CD4-positive, CD25-positive, alpha-beta regulatory T cell (primary cell): ENCODE measurements around the gene MRPL34. TPM values are rescaled to one million over a fixed set of nuclear protein-coding genes. Genes with fewer than 3 reads are reported as not detected.

ENCODE experiments used
- ATAC-seq, 2 donors: fragments of 150-1000 bp; cut with Tn5 transposase; one replicate each; pipeline ENCODE4 v1.10.0; 2021; ENCODE audit warnings: low read depth in 2 of 2, moderate number of reproducible peaks in 2 of 2, moderate library complexity in 1 of 2
- DNase-seq, 3 donors: peaks; one replicate each; pipeline versions ENCODE4 v3.0.0 to v3.0.0-alpha.2; 2012 to 2022; ENCODE audit warnings: mixed read lengths in 1 of 3
- H3K27ac ChIP-seq: one replicate; pipeline ENCODE4 v1.7.0; 2013; ENCODE audit warnings: mild to moderate bottlenecking, low read length; ENCODE audit not compliant: insufficient read depth, poor library complexity, severe bottlenecking
- H3K27me3 ChIP-seq: one replicate; pipeline ENCODE4 v1.7.0; 2013; ENCODE audit warnings: low read length; ENCODE audit not compliant: control insufficient read depth, insufficient read depth
- H3K36me3 ChIP-seq: one replicate; pipeline ENCODE4 v1.7.0; 2013; ENCODE audit warnings: mild to moderate bottlenecking, low read length, moderate library complexity; ENCODE audit not compliant: control insufficient read depth, insufficient read depth
- H3K4me1 ChIP-seq: 2 replicates; pipeline ENCODE4 v1.7.0; 2013; ENCODE audit warnings: mild to moderate bottlenecking, low read length; ENCODE audit not compliant: insufficient read depth, control insufficient read depth, poor library complexity, severe bottlenecking
- H3K4me3 ChIP-seq: one replicate; pipeline ENCODE4 v1.7.0; 2013; ENCODE audit warnings: low read depth, mild to moderate bottlenecking, low read length, moderate library complexity
- H3K9me3 ChIP-seq, 2 experiments: 1 replicate in 1 of 2; 2 replicates in 1 of 2; pipeline ENCODE4 v1.7.0; 2013; ENCODE audit warnings: low read length in 2 of 2, mild to moderate bottlenecking in 1 of 2, moderate library complexity in 1 of 2; ENCODE audit not compliant: control insufficient read depth in 2 of 2
- H3K27ac Mint-ChIP-seq, 3 donors: one replicate each; pipeline ENCODE4 v1.8.0; 2020 to 2022; ENCODE audit warnings: mild to moderate bottlenecking in 3 of 3, mixed read lengths in 3 of 3, moderate library complexity in 2 of 3
- H3K27me3 Mint-ChIP-seq: one replicate; pipeline ENCODE4 v1.8.0; 2022; ENCODE audit warnings: mild to moderate bottlenecking, mixed read lengths
- H3K36me3 Mint-ChIP-seq: one replicate; pipeline ENCODE4 v1.8.0; 2020; ENCODE audit warnings: mixed read lengths
- H3K4me1 Mint-ChIP-seq, 4 donors: one replicate each; pipeline ENCODE4 v1.8.0; 2020 to 2022; ENCODE audit warnings: mixed read lengths in 4 of 4, mild to moderate bottlenecking in 1 of 4
- H3K4me3 Mint-ChIP-seq, 4 donors: one replicate each; pipeline ENCODE4 v1.8.0; 2020 to 2022; ENCODE audit warnings: mild to moderate bottlenecking in 4 of 4, mixed read lengths in 4 of 4, moderate library complexity in 3 of 4
- H3K9me3 Mint-ChIP-seq, 7 donors: one replicate each; pipeline ENCODE4 v1.8.0; 2020 to 2022; ENCODE audit warnings: mixed read lengths in 7 of 7, mild to moderate bottlenecking in 3 of 7, moderate library complexity in 2 of 7
- polyA plus RNA-seq, 4 donors: library from polyadenylated mRNA; unstranded; fragments of 300-500 nt; fragmentation: Illumina TruSeq; gene quantifications; one replicate each; pipeline ENCODE4 v1.2.3, GENCODE V29; 2021
- total RNA-seq: library from RNA; stranded (reverse); gene quantifications from one replicate; pipeline ENCODE4 v1.2.3, GENCODE V29; 2022

Gene MRPL34
- total and polyA plus RNA-seq, 5 donors from 2014 or later: 37.1 to 248 (median 231) TPM

- H3K9me3 Mint-ChIP-seq: no peaks in the 10 kb centered on the region
- peaks cover 47% of the 10 kb centered on the region for H3K4me1 ChIP-seq
These were observed 2.3 kb downstream of the MRPL34 start for GRCh38 chr19:17307876-17308377.

GRCh38 chr19:17309198-17309964 lies 3.7 kb downstream of the MRPL34 start, which contains the start of gene DDA1:
Gene DDA1 (plus strand): TSS chr19:17309563. CDS start chr19:17309655, 92 bp downstream.
- H3K27ac Mint-ChIP-seq: peak within 1 kb of the TSS; percentile 94 to 98 (median 97)

More at GRCh38 chr19:17307876-17308377, 2.3 kb downstream of the MRPL34 start:
- ATAC-seq (no peak), DNase-seq (no peak)
- Histone ChIP-seq H3K27me3 (no peaks in the 10 kb centered on the region), H3K9me3 (no peaks in the 10 kb centered on the region), H3K27ac (no peak overlapping the region), H3K36me3 (no peaks in the 10 kb centered on the region), H3K4me3 (no peak overlapping the region)
- Mint-ChIP-seq H3K4me1 (peaks cover 11 to 62% (median 31%) of the 10 kb centered on the region in 4 donors), H3K27ac (peak overlapping the region in 1 of 3 donors; percentile 93), H3K27me3 (no peaks in the 10 kb centered on the region), H3K36me3 (peaks cover 5% of the 10 kb centered on the region), H3K4me3 (peak overlapping the region in 3 of 4 donors; percentile 48 to 74 (median 72))

GRCh38 chr19:17309965-17310461 lies 4.3 kb downstream of the MRPL34 start:
- Mint-ChIP-seq H3K9me3 (no peaks in the 10 kb centered on the region), H3K4me1 (peaks cover 11 to 50% (median 21%) of the 10 kb centered on the region in 4 donors), H3K27me3 (no peaks in the 10 kb centered on the region), H3K4me3 (peak overlapping the region; percentile 92 to 99 (median 98)), H3K27ac (peak overlapping the region; percentile 94 to 98 (median 97)), H3K36me3 (peaks cover 5% of the 10 kb centered on the region)
- H3K27me3 ChIP-seq: no peaks in the 10 kb centered on the region
- H3K27ac ChIP-seq: peak overlapping the region; percentile 82
- peaks cover 32% of the 10 kb centered on the region for H3K4me1 ChIP-seq
- ATAC-seq (no peak), DNase-seq (no peak)
- H3K4me3 ChIP-seq: peak overlapping the region; percentile 81
- no peaks in the 10 kb centered on the region for H3K9me3 ChIP-seq
- peaks cover 14% of the 10 kb centered on the region for H3K36me3 ChIP-seq

More at GRCh38 chr19:17309198-17309964, 3.7 kb downstream of the MRPL34 start, which contains the start of gene DDA1:
- ATAC-seq (peak; percentile 85 to 87), DNase-seq (peak; percentile 99 to 100 (median 100))
- no peaks in the 10 kb centered on the region for H3K9me3 ChIP-seq
- H3K27me3 ChIP-seq: no peaks in the 10 kb centered on the region
- H3K4me3 Mint-ChIP-seq: peak within 1 kb of the TSS; percentile 92 to 99 (median 98)
- H3K4me1 Mint-ChIP-seq: peaks cover 11 to 57% (median 24%) of the 10 kb centered on the region in 4 donors
- H3K4me1 ChIP-seq: peaks cover 35% of the 10 kb centered on the region
- peaks cover 9% of the 10 kb centered on the region for H3K36me3 ChIP-seq
- no peaks in the 10 kb centered on the region for H3K27me3 Mint-ChIP-seq
- peak within 1 kb of the TSS; percentile 81 for H3K4me3 ChIP-seq
- H3K36me3 Mint-ChIP-seq: peaks cover 5% of the 10 kb centered on the region
- no peaks in the 10 kb centered on the region for H3K9me3 Mint-ChIP-seq
- H3K27ac ChIP-seq: peak within 1 kb of the TSS; percentile 82

GRCh38 chr19:17311455-17312188 lies 6.0 kb downstream of the MRPL34 start:
- Mint-ChIP-seq H3K4me1 (peaks cover 6 to 39% (median 15%) of the 10 kb centered on the region in 4 donors), H3K4me3 (peak overlapping the region; percentile 63 to 99 (median 89)), H3K9me3 (no peaks in the 10 kb centered on the region), H3K27ac (peak overlapping the region in 2 of 3 donors; percentile 86 to 90), H3K27me3 (no peaks in the 10 kb centered on the region), H3K36me3 (peaks cover 5% of the 10 kb centered on the region)
- Histone ChIP-seq H3K9me3 (no peaks in the 10 kb centered on the region), H3K36me3 (peaks cover 25% of the 10 kb centered on the region), H3K4me1 (peaks cover 20% of the 10 kb centered on the region), H3K27me3 (no peaks in the 10 kb centered on the region), H3K27ac (no peak overlapping the region), H3K4me3 (no peak overlapping the region)
- no peak for DNase-seq
- ATAC-seq: no peak

GRCh38 chr19:17312189-17313113 lies 6.8 kb downstream of the MRPL34 start:
- DNase-seq: no peak
- Mint-ChIP-seq H3K4me3 (peak overlapping the region in 1 of 4 donors; percentile 92), H3K36me3 (peaks cover 5% of the 10 kb centered on the region)

GRCh38 chr19:17314007-17314593 lies 8.4 kb downstream of the MRPL34 start:
- Histone ChIP-seq H3K9me3 (no peaks in the 10 kb centered on the region), H3K36me3 (peaks cover 31% of the 10 kb centered on the region), H3K27ac (no peak overlapping the region), H3K27me3 (no peaks in the 10 kb centered on the region), H3K4me1 (peaks cover 15% of the 10 kb centered on the region), H3K4me3 (no peak overlapping the region)
- H3K4me3 Mint-ChIP-seq: no peak overlapping the region
- H3K36me3 Mint-ChIP-seq: peaks cover 4% of the 10 kb centered on the region
- peaks cover 4 to 28% (median 10%) of the 10 kb centered on the region in 4 donors for H3K4me1 Mint-ChIP-seq
- ATAC-seq: no peak
- no peaks in the 10 kb centered on the region for H3K27me3 Mint-ChIP-seq
- no peak for DNase-seq
- H3K9me3 Mint-ChIP-seq: no peaks in the 10 kb centered on the region
- no peak overlapping the region for H3K27ac Mint-ChIP-seq

More at GRCh38 chr19:17312189-17313113, 6.8 kb downstream of the MRPL34 start:
- Mint-ChIP-seq H3K27me3 (no peaks in the 10 kb centered on the region), H3K4me1 (peaks cover 6 to 37% (median 15%) of the 10 kb centered on the region in 4 donors), H3K27ac (no peak overlapping the region), H3K9me3 (no peaks in the 10 kb centered on the region)
- H3K27me3 ChIP-seq: no peaks in the 10 kb centered on the region
- no peak overlapping the region for H3K27ac ChIP-seq
- no peak for ATAC-seq
- H3K4me3 ChIP-seq: no peak overlapping the region
- H3K4me1 ChIP-seq: peaks cover 17% of the 10 kb centered on the region
- H3K9me3 ChIP-seq: no peaks in the 10 kb centered on the region
- H3K36me3 ChIP-seq: peaks cover 25% of the 10 kb centered on the region
